COR-L47 (cell line): ENCODE data around the gene UNC13C.
A peak's percentile ranks its signal among the peaks of the same experiment; 100 is the strongest.

ENCODE experiments used
- DNase-seq: peaks from one replicate; lab custom pipeline; 2025; lab: John Stamatoyannopoulos, UW

Gene UNC13C

DNA sequence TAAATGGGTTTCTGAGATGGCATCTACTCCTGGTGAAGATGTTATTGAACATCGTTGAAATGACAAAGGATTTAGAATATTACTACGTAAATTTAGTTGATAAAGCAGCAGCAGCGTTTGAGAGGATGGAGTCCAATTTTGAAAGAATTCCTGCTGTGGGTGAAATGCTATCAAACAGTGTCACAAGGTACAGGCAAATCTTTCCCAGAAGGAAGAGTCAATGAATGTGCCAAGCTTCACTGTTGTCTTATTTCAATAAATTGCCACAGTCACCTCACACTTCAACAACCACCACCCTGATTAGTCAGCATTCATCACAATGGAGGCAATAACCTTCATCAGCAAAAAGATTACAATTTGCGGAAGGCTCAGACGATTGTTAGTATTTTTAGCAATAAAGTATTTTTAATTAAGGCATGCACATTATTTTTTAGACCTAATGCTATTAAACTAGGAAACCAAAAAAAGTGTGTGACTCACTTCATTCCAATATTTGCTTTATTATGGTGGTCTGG is 142.8 kb downstream of the UNC13C start:
- no peak for DNase-seq

DNA sequence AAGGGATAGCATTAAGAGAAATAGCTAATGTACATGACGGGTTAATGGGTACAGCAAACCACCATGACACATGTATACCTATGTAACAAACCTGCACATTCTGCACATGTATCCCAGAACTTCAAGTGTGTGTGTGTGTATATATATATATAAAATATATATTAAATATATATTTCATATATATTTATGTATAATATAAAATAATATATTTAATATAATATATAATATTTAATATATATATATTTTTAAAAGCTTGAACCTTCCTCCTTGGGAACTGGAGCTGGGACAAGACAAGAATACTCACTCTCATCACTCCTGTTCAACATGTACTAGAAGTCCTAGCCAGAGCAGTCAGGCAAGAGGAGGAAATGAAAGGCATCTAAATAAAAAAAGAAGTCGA is 149.3 kb downstream of the UNC13C start:
- DNase-seq: no peak

DNA sequence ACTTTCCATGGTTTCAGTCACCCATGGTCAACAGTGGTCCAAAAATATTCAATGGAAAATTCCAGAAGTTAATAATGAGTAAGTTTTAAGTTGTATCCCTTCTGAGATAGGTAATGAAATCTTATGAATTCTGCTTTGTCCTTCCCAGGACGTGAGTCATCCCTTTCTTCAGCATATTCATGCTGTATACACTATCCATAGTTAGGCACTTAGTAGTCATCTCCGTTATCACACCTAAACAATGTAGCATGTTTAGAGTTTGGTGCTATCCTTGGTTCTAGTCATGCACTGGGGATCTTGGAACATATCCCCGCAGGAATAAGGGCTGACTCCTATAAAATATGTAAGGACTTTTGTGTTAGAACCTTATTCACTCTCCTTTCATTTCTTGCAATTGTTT is 153.2 kb downstream of the UNC13C start:
- DNase-seq: no peak

DNA sequence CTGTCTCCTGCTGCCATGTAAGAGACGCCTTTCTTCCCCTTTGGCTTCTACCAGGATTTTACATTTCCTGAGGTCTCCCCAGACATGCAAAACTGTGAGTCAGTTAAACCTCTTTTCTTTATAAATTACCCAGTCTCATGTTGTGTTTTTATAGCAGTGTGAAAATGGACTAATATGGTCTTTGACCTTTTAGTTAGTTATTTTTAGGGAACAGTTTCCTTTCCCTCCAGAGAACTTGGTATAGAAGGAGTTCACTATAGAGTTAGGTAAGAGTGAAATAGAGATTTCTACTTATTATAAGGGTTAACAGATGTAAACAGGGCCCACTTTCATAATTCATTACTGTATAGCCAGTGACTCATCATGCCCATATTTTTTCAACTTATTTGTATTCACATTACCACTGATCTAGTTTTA is 170.9 kb downstream of the UNC13C start:
- no peak for DNase-seq

DNA sequence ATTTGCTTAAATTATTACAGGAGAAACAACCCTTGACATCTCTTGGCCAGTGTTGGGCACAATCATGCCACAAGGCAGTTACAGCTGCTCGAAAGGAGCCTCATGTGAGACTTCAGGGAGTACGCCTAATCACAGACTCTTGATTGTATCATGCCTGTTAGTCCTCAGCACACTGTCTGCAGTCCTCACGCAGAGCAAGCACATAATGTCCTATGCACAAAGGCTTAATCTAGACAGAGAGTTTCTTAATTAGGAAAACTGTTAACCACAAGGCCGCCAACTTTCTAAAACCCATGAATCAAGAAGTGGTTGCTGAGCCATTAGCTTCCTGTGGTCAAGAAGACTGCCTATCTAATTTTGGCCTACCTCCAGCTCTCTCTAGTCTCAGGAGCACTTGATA is 172.0 kb downstream of the UNC13C start:
- DNase-seq: no peak

DNA sequence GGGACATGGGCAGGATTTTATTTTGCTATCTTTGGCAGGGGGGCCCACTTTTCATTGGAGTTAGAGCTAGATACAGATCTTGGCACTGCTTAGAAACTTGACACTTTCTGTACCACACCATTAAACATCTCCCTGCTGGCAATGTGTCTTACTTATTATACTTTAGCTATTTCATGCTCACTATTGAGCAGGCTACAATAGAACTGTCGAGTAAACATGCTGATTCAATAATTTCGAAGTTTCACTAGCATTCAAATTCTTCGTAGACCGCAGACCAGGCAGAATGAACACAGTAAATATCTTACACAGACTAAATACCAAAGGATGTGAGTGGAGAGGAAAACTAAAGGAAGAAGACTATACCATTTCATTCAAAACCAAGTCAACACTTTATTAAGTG is 180.8 kb downstream of the UNC13C start:
- no peak for DNase-seq

DNA sequence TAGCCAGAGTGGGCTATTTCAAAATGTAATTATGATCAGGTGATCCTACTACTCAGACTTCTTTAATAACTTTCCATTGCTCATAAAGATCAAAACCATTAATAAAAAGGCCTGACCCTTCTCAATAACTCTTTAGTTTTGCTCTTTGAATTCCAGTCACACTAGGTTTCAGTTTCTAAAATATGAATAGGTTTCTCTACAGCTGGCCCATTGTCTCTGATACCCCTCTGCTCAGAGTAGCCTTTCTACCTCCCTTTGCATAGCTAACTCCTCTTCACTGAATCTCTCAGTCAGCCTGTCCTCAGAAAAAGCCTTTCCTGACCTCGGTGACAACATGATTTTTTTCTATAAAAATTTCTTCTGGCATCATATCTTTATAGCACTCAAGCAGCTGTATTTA is 209.1 kb downstream of the UNC13C start:
- DNase-seq: no peak

DNA sequence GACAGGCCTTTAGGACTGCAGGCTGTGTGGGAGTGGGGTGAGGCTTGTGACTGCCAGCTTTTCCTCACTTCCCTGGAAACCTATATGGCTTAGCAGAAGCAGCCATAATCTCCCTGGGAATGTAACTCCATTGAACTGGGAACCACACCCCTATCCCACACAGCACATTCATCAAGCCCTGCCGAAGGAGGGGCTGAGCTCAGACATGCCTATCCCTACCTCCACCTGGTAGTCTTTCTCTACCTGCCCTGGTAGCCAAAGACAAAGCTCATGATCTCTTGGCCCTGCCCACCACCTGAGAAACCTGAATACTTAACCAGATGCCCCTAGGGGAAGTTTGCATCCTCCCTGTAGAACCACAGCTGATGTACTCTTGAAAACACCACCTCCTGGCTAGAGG is 219.8 kb downstream of the UNC13C start:
- no peak for DNase-seq

DNA sequence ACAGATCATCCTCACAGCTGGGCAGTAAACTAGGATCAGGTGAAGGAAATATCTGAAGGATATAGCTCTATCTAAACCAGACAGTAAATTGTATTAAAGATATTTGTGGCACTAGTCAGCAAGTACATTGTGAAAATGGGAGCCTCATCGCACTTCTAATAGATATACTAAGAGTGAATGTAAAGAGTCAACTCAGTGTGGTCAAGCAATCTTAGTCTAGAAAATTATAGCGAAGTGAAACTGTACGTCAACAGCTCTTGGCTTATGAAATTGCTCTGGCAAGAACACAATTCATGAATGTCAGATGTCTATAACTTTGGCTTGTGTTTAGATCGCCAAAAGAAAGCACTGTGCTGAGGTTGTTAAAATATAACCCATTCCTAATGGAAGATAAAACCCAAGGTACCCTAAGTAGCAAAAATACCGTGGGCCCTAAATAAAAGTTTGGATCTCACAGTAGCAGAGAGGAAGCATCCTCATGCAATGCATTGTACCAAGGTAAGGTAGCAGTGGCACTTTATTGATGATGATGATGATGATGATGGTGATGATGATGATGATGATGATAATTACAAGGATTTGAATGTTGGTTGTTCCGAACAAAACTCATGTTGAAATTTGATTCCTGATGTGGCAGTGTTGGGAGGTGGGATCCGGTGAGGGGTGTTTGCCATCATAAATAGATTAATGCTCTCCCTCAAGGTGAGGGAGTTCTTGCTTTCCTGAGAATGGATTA is 228.5 kb downstream of the UNC13C start:
- no peak for DNase-seq

DNA sequence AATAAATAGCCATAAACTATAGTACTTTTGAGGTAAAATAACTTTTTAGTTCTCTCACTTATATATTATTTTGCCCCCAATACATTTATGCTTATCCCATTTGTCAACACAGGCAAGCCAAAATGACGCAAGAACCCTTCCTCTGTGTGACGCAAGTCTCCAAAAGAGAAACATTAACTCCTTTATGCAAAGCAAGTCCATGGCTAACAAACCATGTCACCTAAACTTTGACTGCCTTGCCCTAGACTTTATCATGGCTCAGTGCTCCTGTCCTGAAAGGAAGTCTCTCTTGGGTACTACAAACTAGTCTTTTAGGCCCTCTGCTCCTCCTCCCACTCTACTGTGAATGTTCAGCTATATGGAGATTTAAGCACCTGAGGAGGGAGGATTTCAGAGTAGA is 230.5 kb downstream of the UNC13C start:
- no peak for DNase-seq

DNA sequence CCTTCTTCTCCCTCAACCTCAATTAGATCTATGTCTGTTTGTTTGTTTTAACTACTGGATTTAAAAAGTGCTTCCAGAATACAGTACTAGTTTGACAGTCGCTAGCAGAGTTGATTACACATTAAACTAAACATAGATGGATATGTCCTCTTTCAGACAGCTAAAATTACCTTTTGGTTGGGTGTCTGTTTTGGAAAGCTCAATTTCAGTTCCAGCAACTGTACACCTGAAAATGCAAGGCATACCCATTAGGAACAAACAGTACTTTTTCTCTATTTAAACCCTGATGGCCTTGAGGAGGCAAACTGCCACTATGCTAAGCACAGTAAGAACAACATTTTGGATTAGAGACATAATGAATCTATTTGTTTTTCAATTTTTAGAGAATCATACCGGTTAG is 234.4 kb downstream of the UNC13C start:
- DNase-seq: no peak

DNA sequence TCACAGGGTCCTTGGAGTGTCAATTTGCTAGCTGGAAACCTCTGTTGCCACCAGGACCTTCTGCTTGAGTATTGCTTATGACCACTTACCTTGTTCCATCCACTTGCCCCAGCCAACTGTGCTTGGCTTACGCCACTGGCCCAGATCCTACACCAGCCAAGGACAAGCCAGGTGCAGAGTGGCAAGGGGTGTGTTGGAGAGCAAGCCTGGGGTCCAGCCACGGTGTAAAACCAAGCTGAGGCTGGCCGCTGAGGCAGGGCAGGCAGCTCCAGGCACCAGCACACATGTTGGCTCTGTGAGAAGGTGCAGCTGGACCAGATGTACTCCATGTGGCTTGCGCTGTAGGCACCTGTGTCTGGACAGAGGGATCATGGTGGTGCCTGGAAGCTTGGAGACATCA is 248.2 kb downstream of the UNC13C start:
- no peak for DNase-seq

DNA sequence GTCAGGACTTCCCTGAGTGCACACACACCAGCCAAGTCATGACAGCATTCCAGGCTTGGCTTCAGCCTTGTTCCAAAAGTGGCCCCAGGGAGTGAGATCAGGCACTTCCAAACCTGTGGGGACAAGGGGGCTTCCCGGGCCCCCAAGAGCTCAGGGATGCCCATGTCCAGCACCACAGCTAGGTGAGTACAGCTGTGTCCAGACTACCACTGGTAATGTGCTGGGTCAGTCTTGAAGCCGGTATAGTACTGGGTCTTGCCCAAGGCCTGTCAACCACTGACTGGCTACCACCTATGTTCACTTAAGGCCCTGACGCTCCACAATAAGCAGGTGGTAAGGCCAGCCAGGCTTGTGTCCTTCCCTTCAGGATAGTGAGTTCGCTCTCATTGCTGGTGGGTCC is 249.3 kb downstream of the UNC13C start:
- no peak for DNase-seq

DNA sequence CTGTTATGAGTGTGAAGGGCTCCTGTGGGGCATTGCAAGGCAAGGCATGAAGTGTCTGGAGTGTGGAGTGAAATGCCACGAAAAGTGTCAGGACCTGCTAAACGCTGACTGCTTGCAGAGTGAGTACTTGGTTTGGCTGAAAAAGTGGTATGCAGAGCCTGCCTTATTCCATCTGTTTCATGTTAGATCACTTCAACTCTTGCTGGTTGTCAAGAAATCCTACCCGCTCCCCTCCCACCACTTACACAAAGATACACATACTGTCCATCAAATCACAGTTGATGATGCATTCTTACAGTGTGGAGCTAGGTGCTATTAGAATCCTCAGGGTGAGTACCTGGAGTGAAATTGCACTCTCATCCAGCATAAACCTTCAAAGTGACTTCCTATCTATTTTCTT is 272.1 kb downstream of the UNC13C start:
- DNase-seq: no peak

DNA sequence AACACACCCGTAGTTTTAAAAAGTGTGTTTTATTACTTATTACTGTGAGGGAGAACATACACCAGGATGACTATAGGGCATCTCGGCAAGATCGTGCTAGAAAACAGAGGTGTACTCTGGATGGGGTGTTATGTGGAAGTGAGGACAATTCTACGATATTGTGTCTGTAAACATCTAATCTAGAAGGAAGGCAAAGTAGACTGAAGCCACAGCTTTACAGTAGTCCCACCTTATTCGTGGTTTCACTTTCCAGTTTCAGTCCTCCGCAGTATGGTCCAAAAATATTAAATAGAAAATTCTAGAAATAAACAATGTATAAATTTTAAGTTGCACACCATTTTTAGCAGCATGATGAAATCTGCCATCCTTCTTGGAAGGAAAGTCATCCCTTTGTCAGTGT is 277.9 kb downstream of the UNC13C start:
- DNase-seq: no peak

DNA sequence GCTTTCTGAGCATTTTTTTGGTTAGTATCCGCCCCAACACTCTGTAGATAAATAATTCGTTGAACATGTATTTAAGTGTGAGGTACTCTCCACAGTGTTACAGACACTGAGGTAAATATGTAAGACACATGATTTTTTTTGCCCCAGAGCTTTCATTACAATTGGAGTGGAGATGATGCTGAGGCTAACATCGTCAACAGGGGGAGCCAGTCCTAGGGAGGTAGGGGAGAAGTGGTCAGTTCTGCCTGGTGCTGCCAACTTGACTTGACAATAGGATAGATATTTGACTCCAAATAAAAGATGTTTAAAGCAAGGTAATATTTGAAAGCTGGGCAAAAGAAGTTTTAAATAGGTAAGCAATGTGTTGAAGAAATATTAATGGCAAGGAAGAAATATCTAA is 295.7 kb downstream of the UNC13C start:
- peak; percentile 5 for DNase-seq

DNA sequence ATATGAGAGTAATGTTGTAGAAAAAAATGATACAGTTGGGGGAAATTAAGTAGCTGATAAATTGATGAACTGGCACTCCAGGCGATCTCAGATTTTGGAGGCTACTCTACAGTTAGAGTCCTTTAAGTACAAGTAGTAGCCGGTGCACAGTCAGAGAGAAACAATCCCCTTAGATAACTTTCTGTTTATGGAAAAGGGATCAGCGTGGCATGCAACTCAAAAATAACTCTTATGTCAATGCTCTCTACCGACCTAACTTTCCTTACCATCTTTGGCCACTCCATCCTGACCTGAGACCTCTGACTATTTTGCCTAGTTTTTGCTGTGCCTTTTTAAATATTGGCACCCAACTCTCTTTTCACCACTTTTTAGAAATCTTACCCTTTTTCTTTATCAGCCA is 299.6 kb downstream of the UNC13C start:
- DNase-seq: no peak

DNA sequence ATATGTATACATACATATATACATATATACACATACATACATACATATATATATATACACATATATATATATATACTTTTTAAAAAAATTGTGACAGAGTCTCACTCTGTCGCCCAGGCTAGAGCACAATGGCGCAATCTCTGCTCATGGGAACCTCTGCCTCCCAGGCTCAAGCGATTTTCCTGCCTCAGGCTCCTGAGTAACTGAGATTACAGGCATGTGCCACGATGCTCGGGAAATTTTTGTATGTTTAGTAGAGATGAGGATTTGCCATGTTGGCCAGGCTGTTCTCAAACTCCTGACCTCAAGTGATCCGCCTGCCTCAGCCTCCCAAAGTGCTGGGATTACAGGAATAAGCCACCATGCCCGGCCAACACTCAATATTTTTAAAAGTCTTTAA is 302.5 kb downstream of the UNC13C start:
- no peak for DNase-seq

DNA sequence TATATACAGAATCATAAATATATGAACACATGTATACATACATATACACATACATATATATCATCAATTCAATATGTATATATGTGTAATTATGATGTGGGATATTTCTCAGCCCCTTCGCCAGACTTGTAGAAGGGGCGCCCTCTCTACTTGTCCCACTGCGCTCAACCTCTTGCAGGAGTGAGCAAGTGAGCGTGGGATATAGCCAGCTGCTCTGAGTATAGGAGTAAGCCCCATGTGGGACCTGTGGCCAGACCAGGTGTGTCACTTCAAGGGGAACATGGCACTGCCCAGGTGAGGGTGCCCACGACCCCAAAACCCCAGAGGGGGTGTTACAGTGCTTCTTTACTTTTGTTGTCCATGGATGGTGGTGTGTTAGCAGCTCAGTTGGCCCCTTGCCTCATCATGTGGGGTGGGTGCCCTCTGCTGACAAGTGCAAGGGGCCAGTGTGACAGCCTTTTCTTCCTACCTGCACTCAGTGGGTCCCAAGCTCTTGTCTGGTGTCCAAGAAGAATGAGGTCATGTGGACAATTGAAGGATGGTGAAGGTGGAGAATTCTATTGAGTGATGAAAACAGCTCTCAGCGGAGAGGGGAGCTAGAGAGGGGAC is 304.1 kb downstream of the UNC13C start:
- no peak for DNase-seq

DNA sequence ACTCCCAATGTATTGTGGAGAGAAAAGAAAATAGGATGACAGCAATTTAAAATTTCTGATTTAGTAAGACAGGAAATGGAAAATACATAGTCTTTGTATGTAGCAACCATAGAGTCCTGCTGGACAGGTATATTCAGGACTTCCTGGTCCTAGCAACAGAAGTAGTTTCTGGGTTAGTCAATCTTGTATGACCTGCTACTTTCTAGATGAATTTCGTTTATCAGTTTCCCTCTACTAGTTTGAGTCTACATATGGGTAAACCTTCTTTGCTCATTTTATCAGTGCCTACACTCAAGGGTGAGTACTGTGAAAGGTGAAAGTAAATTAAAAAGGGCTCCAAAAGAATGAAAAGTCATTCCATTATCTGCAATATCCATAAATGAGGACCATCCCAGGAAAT is 309.8 kb downstream of the UNC13C start:
- no peak for DNase-seq

DNA sequence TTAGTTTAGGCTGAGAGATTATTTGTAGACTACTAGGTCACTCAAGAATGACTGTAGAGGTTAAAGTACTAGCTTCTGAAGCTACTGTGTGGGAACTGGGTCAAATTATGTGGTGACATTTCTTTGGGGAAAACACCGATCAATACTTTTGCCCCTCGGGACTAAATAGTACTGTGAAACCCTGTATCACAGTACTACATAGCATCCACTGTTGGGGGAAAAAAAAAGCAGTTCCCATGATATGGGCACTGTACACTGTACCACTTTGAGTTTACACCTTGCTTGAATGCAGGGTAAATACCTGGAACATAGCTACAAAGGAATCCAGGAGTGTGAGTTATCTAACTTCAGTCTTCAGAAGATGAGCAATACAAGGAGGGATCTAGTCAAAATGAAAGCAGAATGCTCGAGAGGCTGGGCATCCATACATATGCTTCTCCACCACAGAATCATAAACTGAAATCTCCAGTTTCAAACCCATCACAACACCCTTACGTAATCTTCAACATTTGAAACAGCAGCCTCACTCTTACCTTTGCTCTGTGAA is 311.4 kb downstream of the UNC13C start:
- DNase-seq: no peak

DNA sequence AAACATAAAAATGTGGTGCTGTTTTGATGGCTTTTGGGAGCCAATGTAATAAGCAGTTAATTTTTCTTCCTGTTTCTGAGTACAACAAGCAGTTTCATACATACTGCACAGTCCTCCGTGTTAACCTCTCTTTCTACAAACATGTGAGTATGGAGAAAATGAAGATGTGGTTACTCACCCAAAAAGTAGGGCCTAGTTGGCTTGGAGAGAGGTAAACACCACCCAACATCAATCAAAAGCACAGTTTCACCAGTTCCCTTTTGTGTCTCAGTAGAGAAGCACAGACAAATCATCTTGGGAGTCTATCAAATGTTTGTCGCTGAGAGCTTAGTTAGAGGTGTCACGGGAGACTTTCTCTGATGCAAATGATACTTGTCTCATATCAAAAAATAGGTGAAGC is 320.2 kb downstream of the UNC13C start:
- DNase-seq: no peak

DNA sequence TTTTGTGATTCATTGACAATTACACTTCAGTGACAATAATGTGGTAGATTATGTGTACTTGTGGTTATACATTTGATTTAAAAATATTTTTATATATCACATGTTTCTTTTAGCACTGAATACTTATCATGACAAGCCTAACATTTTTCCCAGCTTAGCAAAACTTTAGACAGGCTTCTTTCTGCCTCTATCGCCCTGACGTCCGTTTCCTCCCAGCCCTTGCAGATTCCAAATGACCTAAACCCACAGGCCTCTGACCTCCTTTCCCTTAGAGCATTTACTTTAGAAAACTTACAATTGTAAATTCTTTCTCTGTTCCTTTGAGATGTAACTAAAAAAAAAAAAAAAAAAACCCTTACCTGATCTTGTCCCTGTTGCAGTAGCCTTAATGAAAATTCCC is 326.1 kb downstream of the UNC13C start:
- no peak for DNase-seq

DNA sequence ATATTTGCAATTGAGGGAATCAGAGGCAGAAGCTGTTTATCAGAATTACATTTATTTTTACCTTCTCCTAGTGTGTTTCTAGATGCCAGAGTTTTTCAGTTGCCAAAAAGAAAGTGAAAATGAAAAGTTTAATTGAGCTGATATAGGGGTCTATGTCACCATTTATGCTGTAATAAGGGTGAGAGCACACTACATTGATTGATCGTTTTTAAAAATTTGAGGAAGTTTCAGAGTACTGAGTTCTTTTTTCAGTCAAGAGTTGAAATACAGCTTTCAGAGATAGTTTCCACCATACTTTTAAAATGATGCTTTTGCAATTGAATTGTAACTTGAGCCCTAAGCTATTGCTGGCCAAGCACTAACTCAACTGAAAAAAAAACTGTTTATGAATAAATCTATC is 326.9 kb downstream of the UNC13C start:
- no peak for DNase-seq
